Activated T-helper 1 cell treated with anti-CD3 and anti-CD28 coated beads, Interleukin-2, amount 50 U/mL, for 16 hours (primary cell): ENCODE measurements around the gene CHAF1B.

Experiments
- DNase-seq, 2 donors: peaks; one replicate each; pipeline ENCODE4 v3.0.0-alpha.2; 2020; ENCODE audit warnings: low read depth in 1 of 2, low spot score in 1 of 2

Gene CHAF1B

DNA sequence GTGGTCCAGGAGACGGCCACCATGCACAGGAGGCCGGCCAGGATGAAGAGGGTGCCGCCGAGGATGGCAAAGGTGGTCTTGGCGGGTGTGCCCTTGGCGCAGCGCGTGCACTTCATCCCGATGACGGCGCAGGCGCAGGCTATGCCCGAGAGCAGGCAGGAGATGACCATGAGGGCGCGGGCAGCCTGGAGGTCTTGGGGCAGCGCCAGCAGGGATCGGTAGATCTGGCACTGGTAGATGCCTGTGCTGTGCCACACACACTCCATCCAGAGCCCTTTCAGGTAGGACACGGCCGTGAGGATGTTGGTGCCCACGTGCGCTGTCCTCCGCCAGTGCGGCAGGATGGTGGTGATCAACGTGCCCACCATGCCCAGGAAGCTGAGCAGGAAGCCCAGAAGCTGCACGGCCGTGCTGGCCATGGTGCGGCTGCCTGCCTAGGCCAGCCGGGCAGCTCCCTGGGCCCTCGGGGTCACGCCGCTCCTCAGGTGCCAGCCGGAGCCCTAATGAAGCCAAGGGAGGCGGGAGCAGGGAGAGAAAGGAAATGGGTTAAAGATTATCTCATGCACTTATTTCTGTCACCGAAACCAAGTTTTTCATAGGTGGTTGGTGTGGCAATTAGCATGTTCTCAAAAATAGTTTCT lies 76.2 kb downstream of the CHAF1B start:
- DNase-seq: no peak

DNA sequence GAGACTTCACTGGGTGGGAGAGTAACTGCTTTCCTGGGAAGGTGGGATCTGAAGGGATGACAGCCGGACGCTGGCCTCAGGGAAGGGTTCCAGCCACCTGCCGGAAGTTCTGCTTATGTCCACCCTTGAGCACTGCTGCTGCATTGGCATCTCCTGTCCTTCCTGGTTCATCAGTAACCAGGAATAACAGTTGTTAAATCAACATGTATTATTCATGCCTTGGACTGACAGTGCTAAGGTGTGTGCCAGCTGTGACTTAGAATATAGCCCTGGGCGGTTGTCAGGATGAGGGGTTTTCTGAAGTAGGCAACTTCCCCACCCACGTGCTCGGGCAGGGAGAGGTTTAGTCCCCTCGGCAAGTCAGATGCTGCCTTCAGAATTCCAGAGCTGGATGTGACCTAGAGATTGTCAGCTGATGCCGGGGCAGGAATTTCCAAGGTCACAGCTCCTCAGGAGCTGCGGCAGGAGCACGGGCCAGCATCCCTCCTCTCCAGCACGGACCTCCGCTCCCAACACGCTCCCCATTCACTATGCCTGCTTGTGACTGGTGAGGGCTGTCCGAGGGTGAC lies 76.8 kb downstream of the CHAF1B start:
- DNase-seq: no peak

DNA sequence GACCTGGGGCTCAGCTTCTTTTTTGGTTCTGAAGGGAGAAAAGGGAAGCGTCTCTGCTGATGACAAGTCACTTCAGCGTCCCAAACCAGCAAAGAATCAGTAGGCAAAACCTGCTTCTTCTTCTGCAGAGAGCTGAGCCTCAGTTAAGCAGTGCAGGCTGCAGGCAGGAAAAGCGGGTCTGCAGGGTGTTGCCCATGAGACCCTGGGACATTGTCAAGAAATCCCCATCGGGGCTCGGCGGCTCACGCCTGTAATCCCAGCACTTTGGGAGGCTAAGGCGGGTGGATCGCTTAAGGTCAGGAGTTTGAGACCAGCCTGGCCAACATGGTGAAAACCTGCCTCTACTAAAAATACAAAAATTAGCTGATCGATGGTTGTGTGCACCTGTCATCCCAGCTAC lies 78.0 kb downstream of the CHAF1B start:
- no peak for DNase-seq

- DNase-seq: no peak
Measured at GRCh38 chr21:36463991-36464390, 78.8 kb downstream of the CHAF1B start.

- DNase-seq: no peak
Measured at GRCh38 chr21:36464590-36464989, 79.4 kb downstream of the CHAF1B start.

DNA sequence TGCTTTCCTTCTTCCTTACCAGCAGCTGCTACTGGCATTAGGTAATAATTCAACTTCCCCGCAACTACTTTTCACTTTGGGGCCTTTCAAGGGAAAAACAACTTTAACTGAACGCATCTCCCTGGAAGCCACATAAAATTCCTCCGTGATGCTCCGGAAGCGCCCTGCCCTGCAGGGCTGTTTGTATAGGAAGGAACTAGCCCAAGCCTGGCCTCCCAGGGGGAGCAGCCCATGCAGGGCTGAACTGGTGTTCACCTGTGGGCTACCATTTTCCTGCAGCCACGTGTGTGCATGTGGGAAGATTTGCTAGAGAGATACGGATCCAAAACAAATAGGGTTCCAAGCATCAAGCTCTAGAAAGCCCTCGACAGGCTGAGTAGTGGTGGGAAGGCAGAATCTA lies 80.3 kb downstream of the CHAF1B start:
- DNase-seq: no peak

DNA sequence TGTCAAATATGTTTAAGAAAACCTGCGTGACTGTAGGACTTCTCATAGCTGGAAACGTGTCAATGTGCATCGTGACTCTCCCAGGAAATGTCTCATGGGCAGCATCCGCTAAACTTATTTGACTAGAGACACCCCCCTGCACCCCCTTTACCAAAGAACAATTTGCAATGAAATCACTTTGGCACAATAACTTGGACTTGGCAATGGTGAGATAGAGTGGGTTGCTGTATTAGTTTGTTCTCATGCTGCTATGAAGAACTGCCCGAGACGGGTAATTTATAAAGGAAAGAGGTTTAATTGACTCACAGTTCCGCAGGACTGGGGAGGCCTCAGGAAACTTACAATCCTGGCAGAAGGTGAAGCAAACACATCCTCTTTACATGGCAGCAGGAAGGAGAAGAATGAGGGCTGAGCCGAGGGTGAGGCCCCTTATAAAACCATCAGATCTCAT lies 80.9 kb downstream of the CHAF1B start:
- no peak for DNase-seq
